Right lobe of liver (tissue), 4 donors: ENCODE results near the gene BMAL2.

Experiments used
- POLR2A ChIP-seq: fragments of 450-650 bp; IDR thresholded peaks from one replicate; pipeline ENCODE4 v1.6.1; 2017; ENCODE audit warnings: antibody characterized with exemption, mild to moderate bottlenecking
- TF ChIP-seq, protein P1 (sequence below), 4 donors: fragments of 200-600 bp in 3 of 4; fragments of 450-650 bp in 1 of 4; IDR thresholded peaks; one replicate each; pipeline versions ENCODE4 v1.5.1 to v1.8.0; 2016 to 2022; ENCODE audit warnings: antibody characterized with exemption in 4 of 4, mild to moderate bottlenecking in 2 of 4
- donor health status: DM: no; HTN: no; CAD: no.
- donor health status: DM: no; HTN: no; CAD: no.
- donor health status: DM: no; HTN: yes; CAD: no.

DNA sequence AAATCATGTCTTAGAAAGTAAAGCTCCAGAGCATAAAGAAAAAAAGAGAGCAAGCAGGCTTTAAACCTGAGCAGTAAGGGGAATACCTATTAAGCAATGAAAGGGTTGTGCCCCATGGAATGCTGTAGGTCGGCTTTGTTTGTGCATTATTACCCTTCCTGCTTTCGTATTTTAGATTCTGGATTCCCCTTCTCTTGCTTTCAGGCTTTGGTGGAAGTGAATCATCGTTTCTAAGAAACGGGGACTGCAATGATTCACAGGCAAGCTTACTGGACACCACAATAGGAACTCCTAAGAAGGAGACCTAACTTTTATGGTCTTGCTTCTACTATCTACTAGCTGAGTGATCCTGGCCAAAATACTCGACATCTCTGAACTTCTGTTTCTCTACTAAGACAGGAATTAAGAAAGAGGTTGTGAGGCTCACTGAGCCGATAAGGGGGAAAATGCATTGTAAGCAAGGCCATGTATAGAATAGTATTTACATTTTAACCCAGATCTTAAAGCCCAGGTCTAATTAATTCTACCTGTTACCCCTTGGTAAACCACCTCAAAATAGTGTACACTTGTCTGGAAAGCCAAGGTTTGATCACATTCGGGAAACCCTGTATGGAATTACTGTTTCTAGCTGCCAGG lies 1.2 kb upstream of the BMAL2 start:
- no peak for TF ChIP-seq POLR2A
- TF ChIP-seq, protein P1, sequence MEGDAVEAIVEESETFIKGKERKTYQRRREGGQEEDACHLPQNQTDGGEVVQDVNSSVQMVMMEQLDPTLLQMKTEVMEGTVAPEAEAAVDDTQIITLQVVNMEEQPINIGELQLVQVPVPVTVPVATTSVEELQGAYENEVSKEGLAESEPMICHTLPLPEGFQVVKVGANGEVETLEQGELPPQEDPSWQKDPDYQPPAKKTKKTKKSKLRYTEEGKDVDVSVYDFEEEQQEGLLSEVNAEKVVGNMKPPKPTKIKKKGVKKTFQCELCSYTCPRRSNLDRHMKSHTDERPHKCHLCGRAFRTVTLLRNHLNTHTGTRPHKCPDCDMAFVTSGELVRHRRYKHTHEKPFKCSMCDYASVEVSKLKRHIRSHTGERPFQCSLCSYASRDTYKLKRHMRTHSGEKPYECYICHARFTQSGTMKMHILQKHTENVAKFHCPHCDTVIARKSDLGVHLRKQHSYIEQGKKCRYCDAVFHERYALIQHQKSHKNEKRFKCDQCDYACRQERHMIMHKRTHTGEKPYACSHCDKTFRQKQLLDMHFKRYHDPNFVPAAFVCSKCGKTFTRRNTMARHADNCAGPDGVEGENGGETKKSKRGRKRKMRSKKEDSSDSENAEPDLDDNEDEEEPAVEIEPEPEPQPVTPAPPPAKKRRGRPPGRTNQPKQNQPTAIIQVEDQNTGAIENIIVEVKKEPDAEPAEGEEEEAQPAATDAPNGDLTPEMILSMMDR (IDR thresholded peaks at IDR 0.05): no peak
